Ishikawa (cell line): ENCODE results near the gene BMP7.

Experiments used
- EP300 ChIP-seq: IDR thresholded peaks from 2 replicates; pipeline ENCODE4 v1.6.1; 2012; ENCODE audit warnings: borderline replicate concordance
- ZBTB7A ChIP-seq: IDR thresholded peaks from 2 replicates; pipeline ENCODE4 v1.6.1; 2012; ENCODE audit warnings: low read depth
- TF ChIP-seq, protein P1 (sequence below): IDR thresholded peaks from 2 replicates; pipeline ENCODE4 v1.6.1; 2012

- TF ChIP-seq EP300 (no peak), ZBTB7A (no peak)
- TF ChIP-seq, protein P1, sequence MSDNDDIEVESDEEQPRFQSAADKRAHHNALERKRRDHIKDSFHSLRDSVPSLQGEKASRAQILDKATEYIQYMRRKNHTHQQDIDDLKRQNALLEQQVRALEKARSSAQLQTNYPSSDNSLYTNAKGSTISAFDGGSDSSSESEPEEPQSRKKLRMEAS, result no peak
Measured at GRCh38 chr20:57188056-57188455, 78.4 kb downstream of the BMP7 start.
